Activated CD8-positive, alpha-beta memory T cell treated with anti-CD3 and anti-CD28 coated beads for 24 hours (primary cell): ENCODE measurements around the gene FNDC3A.

Experiments used
- DNase-seq: peaks from one replicate; pipeline ENCODE4 v3.0.0-alpha.2; 2020

Gene FNDC3A, protein sequence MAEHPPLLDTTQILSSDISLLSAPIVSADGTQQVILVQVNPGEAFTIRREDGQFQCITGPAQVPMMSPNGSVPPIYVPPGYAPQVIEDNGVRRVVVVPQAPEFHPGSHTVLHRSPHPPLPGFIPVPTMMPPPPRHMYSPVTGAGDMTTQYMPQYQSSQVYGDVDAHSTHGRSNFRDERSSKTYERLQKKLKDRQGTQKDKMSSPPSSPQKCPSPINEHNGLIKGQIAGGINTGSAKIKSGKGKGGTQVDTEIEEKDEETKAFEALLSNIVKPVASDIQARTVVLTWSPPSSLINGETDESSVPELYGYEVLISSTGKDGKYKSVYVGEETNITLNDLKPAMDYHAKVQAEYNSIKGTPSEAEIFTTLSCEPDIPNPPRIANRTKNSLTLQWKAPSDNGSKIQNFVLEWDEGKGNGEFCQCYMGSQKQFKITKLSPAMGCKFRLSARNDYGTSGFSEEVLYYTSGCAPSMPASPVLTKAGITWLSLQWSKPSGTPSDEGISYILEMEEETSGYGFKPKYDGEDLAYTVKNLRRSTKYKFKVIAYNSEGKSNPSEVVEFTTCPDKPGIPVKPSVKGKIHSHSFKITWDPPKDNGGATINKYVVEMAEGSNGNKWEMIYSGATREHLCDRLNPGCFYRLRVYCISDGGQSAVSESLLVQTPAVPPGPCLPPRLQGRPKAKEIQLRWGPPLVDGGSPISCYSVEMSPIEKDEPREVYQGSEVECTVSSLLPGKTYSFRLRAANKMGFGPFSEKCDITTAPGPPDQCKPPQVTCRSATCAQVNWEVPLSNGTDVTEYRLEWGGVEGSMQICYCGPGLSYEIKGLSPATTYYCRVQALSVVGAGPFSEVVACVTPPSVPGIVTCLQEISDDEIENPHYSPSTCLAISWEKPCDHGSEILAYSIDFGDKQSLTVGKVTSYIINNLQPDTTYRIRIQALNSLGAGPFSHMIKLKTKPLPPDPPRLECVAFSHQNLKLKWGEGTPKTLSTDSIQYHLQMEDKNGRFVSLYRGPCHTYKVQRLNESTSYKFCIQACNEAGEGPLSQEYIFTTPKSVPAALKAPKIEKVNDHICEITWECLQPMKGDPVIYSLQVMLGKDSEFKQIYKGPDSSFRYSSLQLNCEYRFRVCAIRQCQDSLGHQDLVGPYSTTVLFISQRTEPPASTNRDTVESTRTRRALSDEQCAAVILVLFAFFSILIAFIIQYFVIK

GRCh38 chr13:48975856-48976575 is at the start of gene FNDC3A:
Gene FNDC3A (plus strand): TSS chr13:48975912. CDS start chr13:49006191, 30,279 bp downstream.
- DNase-seq: peak; percentile 94

GRCh38 chr13:48928757-48929430 is 46.8 kb upstream of the FNDC3A start:
- no peak for DNase-seq

DNA sequence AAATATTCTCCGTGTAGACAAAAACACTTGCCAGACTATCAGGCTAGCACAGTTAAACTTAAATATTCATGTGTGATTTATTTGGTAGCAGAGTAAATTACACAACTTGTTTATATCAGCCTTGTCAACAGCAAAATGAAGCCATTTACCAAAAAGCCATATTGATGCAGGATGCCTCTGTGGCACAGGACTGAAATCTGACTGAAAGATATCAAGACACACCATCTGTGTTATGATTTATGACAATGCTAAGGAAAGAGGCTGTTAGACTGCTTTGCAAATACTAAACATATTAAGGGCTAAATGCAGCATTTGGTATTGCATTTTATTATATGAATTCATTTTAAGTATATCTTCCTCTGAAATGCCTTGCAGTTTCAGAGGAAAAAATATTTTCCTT is 44.8 kb upstream of the FNDC3A start:
- no peak for DNase-seq

DNA sequence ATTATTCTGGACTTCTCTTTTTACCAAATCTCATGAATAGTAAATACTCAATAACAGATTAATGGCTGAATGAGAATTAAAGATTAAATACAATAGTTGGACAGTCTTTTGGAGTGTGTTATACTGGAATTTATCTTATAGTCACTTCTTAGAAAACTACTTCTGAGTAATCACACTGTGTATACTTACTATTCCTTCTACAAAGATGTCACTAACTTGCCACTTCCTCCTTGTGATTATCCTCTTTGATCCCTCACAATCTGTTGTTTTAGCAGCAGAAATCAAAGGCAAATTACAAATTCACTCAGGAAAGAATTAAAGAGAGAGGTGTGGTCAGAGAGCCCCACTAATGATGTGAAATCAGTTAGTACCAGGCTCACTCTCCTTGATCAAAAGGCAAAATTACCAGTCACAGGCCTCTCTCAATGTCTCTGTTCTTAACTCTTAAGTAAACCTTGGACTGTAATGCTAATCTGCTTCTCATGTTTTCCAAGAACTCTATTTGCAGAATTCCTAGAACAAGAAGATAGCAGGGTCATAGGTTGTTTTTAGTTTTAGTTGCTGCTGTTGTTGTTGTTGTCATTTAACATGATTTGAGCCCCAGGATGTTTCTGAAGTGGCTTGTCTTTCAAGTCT is 37.3 kb upstream of the FNDC3A start:
- DNase-seq: no peak

- DNase-seq: no peak
Observed at GRCh38 chr13:48939728-48940127, 36.0 kb upstream of the FNDC3A start.

DNA sequence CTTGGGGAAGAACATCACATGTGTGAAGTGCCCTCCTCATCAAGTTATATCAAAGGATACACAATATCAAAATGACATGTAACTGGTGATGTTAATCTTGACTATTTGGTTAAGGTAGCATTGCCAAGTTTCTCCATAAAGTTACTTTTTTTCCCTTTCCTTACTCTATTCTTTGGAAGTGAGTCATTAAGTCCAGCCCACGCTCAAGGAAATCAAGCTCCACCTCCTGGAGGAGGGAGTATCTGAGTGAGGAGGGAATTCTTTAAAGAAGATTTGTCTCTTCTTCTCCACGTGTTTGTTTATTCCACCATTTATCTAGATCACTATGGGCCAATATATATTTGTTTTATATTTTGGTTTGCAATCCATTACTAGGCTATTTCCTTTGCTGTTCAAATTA is 33.6 kb upstream of the FNDC3A start:
- DNase-seq: no peak

DNA sequence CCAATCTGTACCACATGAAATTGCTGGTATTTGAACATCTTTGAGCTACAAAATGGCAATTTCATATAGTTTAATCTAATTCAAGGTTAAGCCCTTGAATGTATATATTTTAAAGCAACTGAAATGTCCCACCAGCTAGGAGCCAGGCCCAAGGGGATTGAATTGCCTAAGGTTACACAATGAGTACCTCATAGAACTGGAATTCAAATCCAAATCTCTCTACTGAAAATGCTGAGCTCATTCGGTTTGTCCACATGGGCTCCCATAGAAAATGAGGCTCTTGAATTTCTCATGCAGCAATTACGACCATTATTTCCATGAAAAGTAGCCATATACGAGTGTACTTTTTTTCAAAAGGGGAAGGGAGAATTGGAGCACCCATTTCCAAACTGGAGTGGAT is 31.5 kb upstream of the FNDC3A start:
- DNase-seq: no peak

DNA sequence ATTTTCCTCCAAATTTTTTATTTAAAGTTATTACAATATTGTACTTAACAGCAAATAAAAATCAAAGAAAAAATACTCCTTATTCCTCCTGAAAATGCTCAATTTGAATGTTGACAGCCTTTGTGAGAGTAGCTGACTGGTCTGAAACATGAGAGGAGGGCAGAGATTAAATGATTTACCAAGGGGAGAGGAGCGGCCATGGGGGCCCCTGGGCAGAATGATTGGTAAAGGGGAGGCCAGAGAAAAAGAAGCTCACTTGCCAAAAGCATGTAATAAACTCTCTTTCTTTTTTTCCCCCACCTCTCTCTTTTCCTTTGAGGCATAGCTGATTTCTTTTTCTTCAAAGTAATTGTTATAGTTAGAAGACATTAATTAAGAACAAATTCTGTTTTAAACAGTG is 30.1 kb upstream of the FNDC3A start:
- no peak for DNase-seq

GRCh38 chr13:48946163-48946562 is 29.5 kb upstream of the FNDC3A start:
- DNase-seq: no peak

DNA sequence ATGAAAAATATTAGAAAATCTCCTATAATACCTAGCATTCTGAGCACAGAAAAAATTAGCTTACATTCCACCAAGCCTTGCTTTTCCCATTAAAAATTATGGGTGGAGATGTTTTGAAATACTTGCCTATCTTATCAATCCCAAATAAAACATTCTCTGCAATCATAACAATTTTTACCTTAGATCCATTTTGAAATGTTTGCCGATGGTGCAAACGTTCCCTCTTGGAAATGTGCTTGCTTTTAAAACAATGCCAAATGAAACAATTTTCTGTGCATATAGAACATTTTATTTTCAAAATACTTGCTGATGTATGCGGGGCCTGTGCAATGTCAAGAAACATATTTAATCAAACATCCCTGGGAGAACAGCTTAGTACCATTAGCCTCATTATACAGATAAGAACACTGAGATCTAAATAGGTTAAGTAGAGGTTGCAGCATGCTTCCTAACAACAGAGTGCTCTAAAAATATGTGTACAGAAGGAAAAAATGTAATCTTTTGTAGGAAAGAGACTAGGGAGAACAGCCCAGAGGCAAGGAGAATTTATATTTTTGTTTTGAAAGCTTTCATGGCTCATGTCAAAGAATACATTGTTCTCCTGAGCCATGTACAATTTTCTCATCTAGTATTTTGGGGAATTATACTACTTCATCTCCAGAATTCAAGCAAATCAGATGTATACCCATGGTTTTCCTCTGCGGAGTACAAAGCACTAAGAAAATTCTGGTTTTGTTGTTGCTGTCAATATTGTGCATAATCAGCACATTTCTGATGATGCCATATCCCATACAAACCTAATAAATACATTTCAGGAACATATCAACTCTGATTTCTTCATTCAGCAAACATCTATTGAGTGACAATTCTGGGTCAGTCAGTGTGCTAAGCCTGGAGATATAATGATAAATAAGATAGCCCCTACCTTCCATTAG is 25.9 kb upstream of the FNDC3A start:
- no peak for DNase-seq

- no peak for DNase-seq
Observed at GRCh38 chr13:48950501-48950875, 25.2 kb upstream of the FNDC3A start.

DNA sequence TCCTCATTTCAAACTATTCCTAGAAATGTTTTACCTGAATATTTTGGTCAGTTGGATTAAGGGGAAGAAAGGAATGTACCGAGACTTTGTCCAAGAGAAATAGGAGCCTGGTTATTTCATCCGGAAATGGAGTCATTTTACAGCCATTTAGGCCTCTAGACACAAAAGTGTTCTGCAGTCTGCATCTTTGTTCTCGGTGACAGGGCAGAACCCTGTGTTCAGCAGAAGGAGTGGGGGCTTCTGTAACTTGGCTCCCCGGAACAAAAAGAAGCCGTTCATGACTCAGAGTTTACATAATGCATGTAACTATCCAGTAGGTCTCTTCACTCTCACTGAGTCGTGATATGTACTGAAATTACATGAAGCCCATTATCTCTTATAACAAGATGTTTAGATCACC is 21.6 kb upstream of the FNDC3A start:
- DNase-seq: no peak

- no peak for DNase-seq
Observed at GRCh38 chr13:48955536-48955935, 20.2 kb upstream of the FNDC3A start.

GRCh38 chr13:48961379-48961778 is 14.3 kb upstream of the FNDC3A start:
- no peak for DNase-seq

DNA sequence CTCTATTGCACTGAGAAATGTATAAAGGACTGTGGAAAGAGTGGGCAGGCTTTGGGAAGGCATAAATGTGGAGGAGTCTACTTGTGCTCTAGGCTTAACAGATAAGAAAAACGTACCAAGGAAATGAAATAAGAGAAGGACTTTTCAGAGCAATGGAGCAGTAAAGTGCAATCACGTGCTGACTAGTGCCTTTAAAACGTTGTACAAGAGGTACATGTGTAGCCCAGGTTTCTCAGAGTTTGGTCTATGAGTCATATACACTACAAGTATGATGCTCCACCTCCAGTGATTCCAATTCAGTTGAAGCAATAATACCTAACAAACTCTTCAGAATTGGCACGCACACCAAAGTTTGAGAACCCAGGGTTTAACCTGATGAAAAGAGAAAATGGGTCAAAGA is 13.4 kb upstream of the FNDC3A start:
- DNase-seq: no peak

GRCh38 chr13:48965736-48966135 is 10.0 kb upstream of the FNDC3A start:
- no peak for DNase-seq

DNA sequence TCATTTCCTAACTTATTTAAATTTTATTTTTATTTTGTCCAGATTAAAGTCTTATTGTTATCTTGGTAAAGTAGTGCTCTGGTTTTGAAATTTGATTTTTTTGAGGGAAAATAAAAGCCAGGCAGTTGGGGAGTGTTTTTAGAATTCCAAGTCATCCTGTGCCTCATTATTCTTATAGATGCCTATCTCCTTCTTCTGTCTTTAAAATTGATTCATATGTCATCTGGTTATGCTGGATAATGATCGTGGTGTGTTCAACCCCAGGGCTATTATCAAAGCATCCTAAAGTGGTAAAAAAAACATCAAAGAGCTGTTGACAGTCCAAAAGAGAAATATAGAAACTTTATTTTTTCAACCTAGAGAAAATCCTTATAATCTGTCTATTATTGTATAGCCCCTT is 6.0 kb upstream of the FNDC3A start:
- no peak for DNase-seq

- no peak for DNase-seq
Observed at GRCh38 chr13:48973845-48974431, 1.8 kb upstream of the FNDC3A start.

- peak; percentile 76 for DNase-seq
Observed at GRCh38 chr13:48975101-48975855, 434 bp upstream of the FNDC3A start.
